Uterus (tissue), 2 donors: ENCODE data around the gene PLD5.

Experiments
- CTCF ChIP-seq, 4 experiments: fragments of 200-600 bp in 2 of 4; fragments of 450-650 bp in 2 of 4; sonication (generic) in 2 of 4; IDR thresholded peaks; one replicate each; pipeline ENCODE4 v1.5.1; 2016 to 2019; ENCODE audit warnings: antibody characterized with exemption in 4 of 4, mild to moderate bottlenecking in 2 of 4, moderate library complexity in 1 of 4
- POLR2A ChIP-seq, 2 donors: fragments of 450-650 bp; IDR thresholded peaks; one replicate each; pipeline ENCODE4 v1.6.1; 2016; ENCODE audit warnings: antibody characterized with exemption in 2 of 2, mild to moderate bottlenecking in 1 of 2, moderate library complexity in 1 of 2

- TF ChIP-seq POLR2A (IDR thresholded peaks at IDR 0.05), result no peak
- TF ChIP-seq CTCF (IDR thresholded peaks at IDR 0.05), result no peak
Observed at GRCh38 chr1:242242983-242243382, 281.5 kb downstream of the PLD5 start.
